ENCODE data around the gene GPS2. TPM values are rescaled to one million over a fixed set of nuclear protein-coding genes. Genes with fewer than 3 reads are reported as not detected.
A peak's percentile ranks its signal among the peaks of the same experiment; 100 is the strongest.
"Not testable (repeated sequence)": the region's sequence is repeated elsewhere in the genome, so short reads cannot be mapped to it uniquely, and the experiment has no call there.

The GPS2 gene
- total RNA-seq, 1 experiment from 2014 or later = 84.3 TPM

GRCh38 chr17:7336240-7337175, 21.3 kb upstream of the GPS2 start, which contains the start of gene ACAP1:
TSS of gene ACAP1 (plus strand) at chr17:7336529. CDS start at chr17:7336735, 206 bp downstream.
- no peak for DNase-seq (ENCODE audit: low read depth)

GRCh38 chr17:7335765-7336164, 20.6 kb upstream of the GPS2 start:
- not testable (repeated sequence) for DNase-seq (ENCODE audit: low read depth)

- no peak for DNase-seq (ENCODE audit: low read depth)
These were observed 19.9 kb upstream of the GPS2 start for GRCh38 chr17:7334938-7335538.

GRCh38 chr17:7332600-7333069, 17.5 kb upstream of the GPS2 start:
- DNase-seq (ENCODE audit: low read depth) = not testable (repeated sequence)

- DNase-seq (ENCODE audit: low read depth) = no peak
These were observed 17.0 kb upstream of the GPS2 start for GRCh38 chr17:7332111-7332510.

- no peak for DNase-seq (ENCODE audit: low read depth)
These were observed 15.5 kb upstream of the GPS2 start for GRCh38 chr17:7330638-7331015.

- DNase-seq (ENCODE audit: low read depth) = peak; percentile 91
These were observed 15.0 kb upstream of the GPS2 start for GRCh38 chr17:7329997-7330637.

GRCh38 chr17:7329374-7329996, 14.3 kb upstream of the GPS2 start:
- DNase-seq (ENCODE audit: low read depth) = peak; percentile 99

GRCh38 chr17:7328840-7329373, 13.7 kb upstream of the GPS2 start, which contains the start of gene NEURL4:
TSS of gene NEURL4 (minus strand) at chr17:7329335. CDS start at chr17:7329312, 23 bp downstream.
- DNase-seq (ENCODE audit: low read depth) = no peak

- no peak for DNase-seq (ENCODE audit: low read depth)
These were observed 12.8 kb upstream of the GPS2 start for GRCh38 chr17:7328009-7328408.

GRCh38 chr17:7327501-7327900, 12.3 kb upstream of the GPS2 start:
- DNase-seq (ENCODE audit: low read depth) = no peak

- DNase-seq (ENCODE audit: low read depth) = no peak
These were observed 11.9 kb upstream of the GPS2 start for GRCh38 chr17:7327056-7327455.

GRCh38 chr17:7326186-7326585, 11.0 kb upstream of the GPS2 start:
- no peak for DNase-seq (ENCODE audit: low read depth)

- no peak for DNase-seq (ENCODE audit: low read depth)
These were observed 9.9 kb upstream of the GPS2 start for GRCh38 chr17:7325031-7325528.

- no peak for DNase-seq (ENCODE audit: low read depth)
These were observed 9.2 kb upstream of the GPS2 start for GRCh38 chr17:7324438-7324779.

GRCh38 chr17:7323731-7324437, 8.7 kb upstream of the GPS2 start:
- peak; percentile 53 for DNase-seq (ENCODE audit: low read depth)

- no peak for DNase-seq (ENCODE audit: low read depth)
These were observed 7.5 kb upstream of the GPS2 start for GRCh38 chr17:7322520-7323194.

GRCh38 chr17:7321466-7321865, 6.3 kb upstream of the GPS2 start:
- DNase-seq (ENCODE audit: low read depth) = no peak

GRCh38 chr17:7318121-7318860, 3.1 kb upstream of the GPS2 start:
- no peak for DNase-seq (ENCODE audit: low read depth)

Data from Daoy (cell line).